Glutamatergic neuron (in vitro differentiated cells): ENCODE data around the gene ADH1A. TPM values are rescaled to one million over a fixed set of nuclear protein-coding genes. Genes with fewer than 3 reads are reported as not detected.

Experiments used
- DNase-seq: peaks from one replicate; pipeline ENCODE4 v3.0.0; 2022
- H3K27ac Mint-ChIP-seq: one replicate; pipeline ENCODE4 v1.8.0; 2020; ENCODE audit warnings: mild to moderate bottlenecking, mixed read lengths, inconsistent platforms; ENCODE audit not compliant: unreplicated experiment
- H3K27me3 Mint-ChIP-seq: one replicate; pipeline ENCODE4 v1.8.0; 2020; ENCODE audit warnings: mild to moderate bottlenecking, moderate library complexity, mixed read lengths, inconsistent platforms; ENCODE audit not compliant: unreplicated experiment
- H3K36me3 Mint-ChIP-seq: one replicate; pipeline ENCODE4 v1.8.0; 2020; ENCODE audit warnings: mild to moderate bottlenecking, mixed read lengths, inconsistent platforms; ENCODE audit not compliant: unreplicated experiment
- H3K4me1 Mint-ChIP-seq: one replicate; pipeline ENCODE4 v1.8.0; 2020; ENCODE audit warnings: mild to moderate bottlenecking, low read depth, mixed read lengths, inconsistent platforms; ENCODE audit not compliant: unreplicated experiment
- H3K4me3 Mint-ChIP-seq: one replicate; pipeline ENCODE4 v1.8.0; 2020; ENCODE audit warnings: mild to moderate bottlenecking, mixed read lengths, inconsistent platforms; ENCODE audit not compliant: unreplicated experiment
- H3K9me3 Mint-ChIP-seq: one replicate; pipeline ENCODE4 v1.8.0; 2020; ENCODE audit warnings: mild to moderate bottlenecking, moderate library complexity, mixed read lengths, inconsistent platforms; ENCODE audit not compliant: unreplicated experiment
- long read RNA-seq: library from polyadenylated mRNA; unstranded; transcript quantifications from one replicate; pipeline ENCODE4 v2.0.0, GENCODE V29; 2020; ENCODE audit not compliant: unreplicated experiment
- total RNA-seq: library from RNA; stranded (reverse); fragmentation: NEBNext Ultra II Directional; extraction: Animal tissue kit (Norgen Biotek cat#: 25700); gene quantifications from one replicate; pipeline ENCODE4 v1.2.1, GENCODE V29; 2021; ENCODE audit not compliant: unreplicated experiment
- TF ChIP-seq, protein P1 (sequence below): fragments of 200-600 bp; sonication (generic); IDR thresholded peaks from one replicate; pipeline ENCODE4 v1.5.0; 2021; ENCODE audit not compliant: partially characterized antibody, unreplicated experiment

ADH1A gene
- not detected for total RNA-seq
- long read RNA-seq = 0 reads

DNA sequence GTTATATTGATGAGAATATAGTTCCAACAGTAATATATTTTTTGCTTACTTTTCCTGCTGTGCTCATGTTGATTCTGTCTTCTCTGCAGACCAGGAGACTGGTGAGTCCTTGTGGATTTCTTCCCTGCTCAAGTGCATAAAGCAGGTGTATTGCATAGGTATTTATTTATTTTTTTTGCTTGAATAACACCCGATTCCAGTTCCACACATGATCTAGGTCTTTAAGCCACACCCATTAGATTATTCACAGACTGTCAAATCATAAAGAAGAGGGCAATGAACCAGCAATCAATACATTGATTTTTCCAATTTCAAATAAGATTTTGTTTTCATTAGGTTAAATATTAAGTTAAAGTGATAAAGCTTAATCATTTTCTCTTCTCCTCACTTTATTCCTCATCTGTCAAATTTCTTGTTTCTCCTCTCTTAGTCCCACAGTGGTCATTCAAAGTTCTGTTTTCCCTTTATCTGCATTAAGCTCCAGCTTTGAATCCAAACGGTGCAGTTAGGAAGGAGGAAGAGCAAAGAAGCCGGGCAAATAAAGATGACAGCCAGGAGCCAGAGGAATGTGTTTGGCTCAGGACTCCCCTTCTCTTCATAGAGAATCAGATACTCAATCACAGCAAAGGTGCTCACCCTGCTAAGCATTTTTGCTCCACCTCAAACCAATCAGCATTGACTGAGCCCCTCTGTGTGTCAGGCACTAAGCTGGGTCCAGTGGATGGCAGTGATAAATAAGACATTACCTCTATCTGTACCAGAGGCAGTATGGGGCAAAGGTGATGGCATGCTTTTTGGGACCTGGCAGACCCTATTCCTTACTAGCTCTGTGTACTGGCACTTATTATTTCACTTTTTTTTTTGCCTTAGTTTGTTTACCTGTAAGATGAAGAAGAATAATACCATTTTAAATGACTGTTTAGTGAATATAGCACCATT, at the start of gene ADH1A:
TSS of gene ADH1A (minus strand) at position 138 of the 939 bp plus-strand sequence. CDS start at position 67, 71 bp downstream.
- H3K4me3 Mint-ChIP-seq = no peak within 1 kb of the TSS
- no peaks in the 10 kb centered on the region for H3K27me3 Mint-ChIP-seq

DNA sequence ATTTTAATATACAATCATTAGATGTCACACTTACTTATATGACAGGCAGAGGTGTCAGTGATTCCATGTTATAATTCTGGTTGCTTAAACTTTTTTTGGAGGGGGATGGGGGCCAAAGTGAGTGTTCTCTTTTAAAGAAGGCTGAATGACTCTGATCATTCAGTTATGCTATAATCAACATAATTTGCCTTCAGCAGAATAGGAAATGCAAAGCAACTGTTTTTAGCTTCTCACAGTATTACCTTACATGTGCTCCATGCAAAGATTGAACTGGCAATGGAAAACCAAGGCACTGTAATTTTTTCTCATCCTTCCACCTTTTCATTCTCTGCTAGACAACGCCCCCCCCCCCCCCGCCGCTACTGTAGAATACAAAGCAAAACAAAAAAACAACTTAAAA, 48.4 kb upstream of the ADH1A start:
- Mint-ChIP-seq H3K27ac (no peak overlapping the region), H3K4me1 (no peaks in the 10 kb centered on the region), H3K9me3 (no peaks in the 10 kb centered on the region), H3K27me3 (no peaks in the 10 kb centered on the region), H3K4me3 (no peak overlapping the region), H3K36me3 (no peaks in the 10 kb centered on the region)
- no peak for DNase-seq
- TF ChIP-seq, protein P1, sequence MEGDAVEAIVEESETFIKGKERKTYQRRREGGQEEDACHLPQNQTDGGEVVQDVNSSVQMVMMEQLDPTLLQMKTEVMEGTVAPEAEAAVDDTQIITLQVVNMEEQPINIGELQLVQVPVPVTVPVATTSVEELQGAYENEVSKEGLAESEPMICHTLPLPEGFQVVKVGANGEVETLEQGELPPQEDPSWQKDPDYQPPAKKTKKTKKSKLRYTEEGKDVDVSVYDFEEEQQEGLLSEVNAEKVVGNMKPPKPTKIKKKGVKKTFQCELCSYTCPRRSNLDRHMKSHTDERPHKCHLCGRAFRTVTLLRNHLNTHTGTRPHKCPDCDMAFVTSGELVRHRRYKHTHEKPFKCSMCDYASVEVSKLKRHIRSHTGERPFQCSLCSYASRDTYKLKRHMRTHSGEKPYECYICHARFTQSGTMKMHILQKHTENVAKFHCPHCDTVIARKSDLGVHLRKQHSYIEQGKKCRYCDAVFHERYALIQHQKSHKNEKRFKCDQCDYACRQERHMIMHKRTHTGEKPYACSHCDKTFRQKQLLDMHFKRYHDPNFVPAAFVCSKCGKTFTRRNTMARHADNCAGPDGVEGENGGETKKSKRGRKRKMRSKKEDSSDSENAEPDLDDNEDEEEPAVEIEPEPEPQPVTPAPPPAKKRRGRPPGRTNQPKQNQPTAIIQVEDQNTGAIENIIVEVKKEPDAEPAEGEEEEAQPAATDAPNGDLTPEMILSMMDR = no peak

More for the DNA sequence above, at the start of gene ADH1A:
- Mint-ChIP-seq H3K27ac (no peak within 1 kb of the TSS), H3K9me3 (no peaks in the 10 kb centered on the region), H3K36me3 (peaks cover 4% of the 10 kb centered on the region), H3K4me1 (no peaks in the 10 kb centered on the region)
- no peak for DNase-seq
- TF ChIP-seq, protein P1 = no peak

DNA sequence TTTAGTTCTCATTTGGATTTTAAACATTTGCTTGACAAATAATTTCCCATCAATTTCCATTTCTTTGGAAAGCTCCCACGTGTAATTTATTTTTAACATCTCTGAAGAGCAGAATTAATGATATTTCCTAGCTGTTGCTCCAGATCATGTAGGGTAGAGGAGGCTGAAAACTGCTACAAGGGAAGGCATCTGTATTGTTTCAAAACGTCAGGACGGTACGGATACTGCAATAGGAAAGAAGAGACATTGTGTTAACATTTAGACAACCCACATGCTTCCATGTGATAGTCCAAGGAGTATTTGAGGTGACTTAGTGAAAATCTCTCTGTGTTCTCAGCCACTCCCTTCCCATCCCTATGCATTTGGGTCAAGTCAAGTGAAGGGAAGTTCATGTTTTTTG, 45.8 kb upstream of the ADH1A start:
- TF ChIP-seq, protein P1 = no peak
- Mint-ChIP-seq H3K27me3 (no peaks in the 10 kb centered on the region), H3K36me3 (no peaks in the 10 kb centered on the region), H3K9me3 (no peaks in the 10 kb centered on the region), H3K27ac (no peak overlapping the region), H3K4me1 (no peaks in the 10 kb centered on the region), H3K4me3 (no peak overlapping the region)
- no peak for DNase-seq

DNA sequence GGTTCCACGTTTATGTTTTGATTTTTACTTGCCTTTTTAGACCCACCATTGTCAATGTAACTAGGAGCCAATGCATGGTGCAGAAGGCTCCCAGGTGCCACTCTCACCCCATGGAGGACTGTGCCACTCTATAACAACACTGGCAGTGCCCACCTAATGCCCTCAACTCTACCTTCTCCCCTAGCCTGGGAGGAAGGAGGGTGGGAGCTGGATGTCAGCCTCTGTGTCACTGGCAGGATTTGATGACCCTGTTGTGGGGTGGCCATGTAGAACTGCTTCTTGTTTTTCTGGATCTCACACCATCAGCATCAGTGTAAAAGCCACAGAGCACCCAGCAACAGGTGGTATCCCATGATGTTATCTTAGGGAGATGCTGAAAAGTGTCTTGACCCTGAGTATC, 44.1 kb upstream of the ADH1A start:
- Mint-ChIP-seq H3K36me3 (no peaks in the 10 kb centered on the region), H3K9me3 (no peaks in the 10 kb centered on the region), H3K27me3 (no peaks in the 10 kb centered on the region), H3K4me3 (no peak overlapping the region), H3K4me1 (no peaks in the 10 kb centered on the region), H3K27ac (no peak overlapping the region)
- TF ChIP-seq, protein P1 = no peak
- no peak for DNase-seq

DNA sequence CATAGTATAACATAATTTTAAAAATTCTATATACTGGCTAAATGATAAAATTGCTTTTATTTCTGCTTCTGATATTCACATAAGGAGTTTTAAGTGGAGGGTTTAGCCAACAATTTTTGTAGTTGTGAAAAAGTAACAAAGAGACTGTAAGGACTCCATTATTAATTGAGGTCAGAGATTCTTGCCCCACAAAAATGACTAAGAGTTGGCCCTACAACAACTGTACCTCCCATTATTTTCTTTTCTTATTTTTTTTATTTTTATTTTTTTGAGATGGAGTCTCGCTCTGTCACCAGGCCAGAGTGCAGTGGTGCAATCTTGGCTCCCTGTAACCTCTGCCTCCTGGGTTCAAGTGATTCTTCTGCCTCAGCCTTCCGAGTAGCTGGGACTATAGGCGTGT, 39.9 kb upstream of the ADH1A start:
- H3K9me3 Mint-ChIP-seq = no peaks in the 10 kb centered on the region
- H3K36me3 Mint-ChIP-seq = no peaks in the 10 kb centered on the region
- DNase-seq = no peak
- no peak overlapping the region for H3K4me3 Mint-ChIP-seq
- H3K27ac Mint-ChIP-seq = no peak overlapping the region
- no peaks in the 10 kb centered on the region for H3K4me1 Mint-ChIP-seq
- TF ChIP-seq, protein P1 = no peak
- H3K27me3 Mint-ChIP-seq = peaks cover 2% of the 10 kb centered on the region
